Endothelial cell of coronary artery (primary cell): ENCODE results near the gene YIPF3. TPM values are rescaled to one million over a fixed set of nuclear protein-coding genes. Genes with fewer than 3 reads are reported as not detected.

Experiments used
- total RNA-seq: library from RNA; depleted of rRNA; stranded (reverse); fragments of >200 nt; gene quantifications from 2 replicates; pipeline ENCODE4 v1.2.3, GENCODE V29; 2014

Gene YIPF3
- 97.6 and 107 TPM in 2 replicates for total RNA-seq

GRCh38 chr6:43516697-43517504 lies at the start of gene YIPF3, which contains the start of gene POLR1C:
TSS of gene YIPF3 (minus strand) at chr6:43516926. CDS start at chr6:43516807, 119 bp downstream.
TSS of gene POLR1C (plus strand) at chr6:43517089. CDS start at chr6:43517110, 21 bp downstream.

GRCh38 chr6:43509984-43510826 lies 6.5 kb downstream of the YIPF3 start, which contains the start of gene LRRC73:
TSS of gene LRRC73 (minus strand) at chr6:43510346. CDS start at chr6:43509785, 561 bp downstream.

DNA sequence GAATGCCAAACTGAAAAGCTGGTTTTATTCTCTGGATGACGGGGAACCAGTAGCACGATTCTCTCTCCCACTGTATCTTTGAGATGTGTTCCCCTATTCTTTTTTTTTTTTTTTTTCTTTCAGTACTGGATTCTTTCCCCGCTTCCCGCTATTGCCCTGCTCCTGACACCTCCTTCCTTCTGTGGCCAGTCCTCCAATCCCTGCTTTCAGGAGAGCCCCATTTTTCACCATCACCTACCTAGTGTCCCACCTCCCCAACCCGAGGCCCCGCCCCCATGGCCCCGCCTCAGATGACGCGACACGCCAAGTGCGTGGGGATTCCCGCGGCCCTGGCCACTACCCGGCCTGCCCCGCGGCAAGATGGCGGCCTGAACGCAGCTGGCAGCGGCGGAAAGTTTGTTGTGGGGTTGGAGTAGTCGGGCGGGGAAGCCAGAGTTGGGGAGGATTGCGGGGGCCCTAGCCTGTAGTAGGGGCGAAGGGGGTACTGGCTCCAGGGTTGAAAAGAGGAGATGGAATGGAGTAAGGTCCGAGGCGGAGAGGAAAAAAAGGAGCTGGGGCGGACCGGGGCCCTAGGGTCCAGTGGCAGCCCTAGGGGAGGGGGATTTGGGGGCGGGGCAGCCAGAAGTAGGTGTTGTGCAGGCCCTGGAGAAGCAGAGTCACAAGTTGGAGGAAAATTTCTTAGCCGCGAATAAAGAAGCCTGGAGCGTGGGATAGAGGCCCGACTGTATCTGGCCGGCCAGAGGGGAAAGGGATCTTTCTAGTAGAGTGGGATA lies 39.3 kb downstream of the YIPF3 start, which contains the start of gene TJAP1:
TSS of gene TJAP1 (plus strand) at position 336 of the 773 bp plus-strand sequence. CDS start 21,432 bp downstream, outside the sequence.

Other genes with a start within 250 kb of the YIPF3 start
- not detected in 2 replicates for gene SLC22A7, start 218.7 kb downstream of the YIPF3 start, total RNA-seq
- not detected in 2 replicates for gene CRIP3, start 208.1 kb downstream of the YIPF3 start, total RNA-seq
- gene ZNF318, start 147.3 kb downstream of the YIPF3 start, total RNA-seq, result 4.1 and 5.4 TPM in 2 replicates
- gene ABCC10, start 89.4 kb downstream of the YIPF3 start, total RNA-seq, result 12.7 and 22.5 TPM in 2 replicates
- gene DLK2, start 61.4 kb downstream of the YIPF3 start, total RNA-seq, result 0.09 and 0.28 TPM in 2 replicates
- gene TJAP1, start 39.4 kb downstream of the YIPF3 start, total RNA-seq, result 8.5 and 10.7 TPM in 2 replicates
- gene LRRC73, start 6.6 kb downstream of the YIPF3 start, total RNA-seq, result 0.18 and 0.19 TPM in 2 replicates
- gene POLR1C, start 163 bp upstream of the YIPF3 start, total RNA-seq, result 35.0 and 42.1 TPM in 2 replicates
- 25.6 and 30.2 TPM in 2 replicates for gene XPO5, start 59.1 kb upstream of the YIPF3 start, total RNA-seq
- 18.8 and 24.4 TPM in 2 replicates for gene POLH, start 59.3 kb upstream of the YIPF3 start, total RNA-seq
- 34.1 and 51.3 TPM in 2 replicates for gene GTPBP2, start 112.3 kb upstream of the YIPF3 start, total RNA-seq
- 19.1 and 23.6 TPM in 2 replicates for gene MAD2L1BP, start 118.9 kb upstream of the YIPF3 start, total RNA-seq
- gene RSPH9, start 128.1 kb upstream of the YIPF3 start, total RNA-seq, result 0.09 and 0.19 TPM in 2 replicates
- 41.4 and 50.3 TPM in 2 replicates for gene MRPS18A, start 170.9 kb upstream of the YIPF3 start, total RNA-seq